ENCODE measurements around the gene LAMA5. TPM values are rescaled to one million over a fixed set of nuclear protein-coding genes. Genes with fewer than 3 reads are reported as not detected.

LAMA5 gene
- total and polyA plus RNA-seq, 2 of the 8 experiments (the other 6 are each of a cell fraction or from before 2014, with no cell fraction given): 34.4 to 225 TPM

DNA sequence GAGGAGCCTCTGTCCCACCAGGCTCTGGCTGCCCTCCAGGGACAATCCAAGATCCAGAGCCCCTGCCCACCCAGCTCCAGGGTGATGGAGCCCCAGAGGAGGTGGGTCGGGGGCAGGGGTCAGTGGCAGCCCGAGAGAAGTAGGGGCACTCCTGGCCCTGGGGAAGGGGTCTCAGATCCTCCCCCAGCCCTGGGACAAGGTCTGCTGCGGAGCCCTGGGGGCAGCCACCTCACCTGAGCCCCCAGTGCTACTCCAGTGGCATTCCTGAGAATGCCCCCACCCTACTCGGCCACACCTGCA, 2.7 kb upstream of the LAMA5 start:
- no peak for FAIRE-seq
- Histone ChIP-seq H3K56ac (replicated peaks; ENCODE audit: insufficient read length, low read depth, low read length) (no peak overlapping the region), H2AK5ac (ENCODE audit: low read depth, low read length) (peak overlapping the region; percentile 61; the same call in 1 of the 2 replicates), H3K18ac (ENCODE audit: extremely low read depth, low read length) (peak overlapping the region; percentile 78), H2BK120ac (replicated peaks; ENCODE audit: low read depth, low read length) (no peak overlapping the region), H4K91ac (replicated peaks; ENCODE audit: insufficient read length, low read length) (no peak overlapping the region), H3K79me1 (ENCODE audit: low read depth, low read length) (peaks cover 2% of the 10 kb centered on the region), H2BK15ac (ENCODE audit: low read length) (peak overlapping the region; percentile 72; the same call in 1 of the 2 replicates), H3K23me2 (ENCODE audit: low read depth, low read length) (peaks cover 12% of the 10 kb centered on the region), H4K8ac (ENCODE audit: extremely low read depth, insufficient read depth, low read length) (no peak overlapping the region), H3K4me3 (ENCODE audit: extremely low read depth in 1 of 4, insufficient read depth in 2 of 4, low read depth in 3 of 4, low read length in 4 of 4) (peak overlapping the region in 2 of 4 experiments; percentile 3 to 63; a peak in 1 of 8 replicates), H2AFZ (ENCODE audit: low read length) (no peak overlapping the region), H3K23ac (ENCODE audit: insufficient read length) (no peak overlapping the region), H3K9me3 (ENCODE audit: insufficient read depth in 2 of 2, low read depth in 1 of 2, low read length in 1 of 2) (no peaks in the 10 kb centered on the region), H3K36me3 (ENCODE audit: control insufficient read depth in 2 of 4, insufficient read depth in 4 of 4, low read length in 3 of 4) (no peaks in the 10 kb centered on the region; a peak in 1 of 8 replicates), H2BK20ac (ENCODE audit: low read length) (0 out of 2 replicates have a peak overlapping the region, but pooled peaks have one; percentile 72), H4K5ac (ENCODE audit: insufficient read length, low read depth, low read length) (no peak overlapping the region), H2BK5ac (ENCODE audit: low read depth, low read length) (peak overlapping the region; percentile 60; the same call in 1 of the 2 replicates), H3K79me2 (ENCODE audit: control insufficient read depth in 1 of 2, insufficient read depth in 2 of 2, low read length in 2 of 2) (peaks cover 6 to 19% of the 10 kb centered on the region in 2 experiments; a peak in 3 of 4 replicates), H3K14ac (ENCODE audit: insufficient read length) (no peak overlapping the region), H3K4me1 (replicated peaks in 1 of 4; ENCODE audit: control insufficient read depth in 3 of 4, insufficient read depth in 4 of 4, low read length in 3 of 4) (peaks cover 8 to 50% (median 41%) of the 10 kb centered on the region in 4 experiments), H3K27ac (ENCODE audit: low read depth, low read length) (no peak overlapping the region), H2BK12ac (ENCODE audit: low read depth, low read length) (peak overlapping the region; percentile 55; the same call in 1 of the 2 replicates), H3K9ac (replicated peaks in 1 of 4; ENCODE audit: extremely low read depth in 1 of 4, low read depth in 3 of 4, low read length in 3 of 4) (no peak overlapping the region), H3K27me3 (replicated peaks in 1 of 4; ENCODE audit: control insufficient read depth in 3 of 4, extremely low read depth in 1 of 4, insufficient read depth in 3 of 4, low read length in 3 of 4) (no peaks in the 10 kb centered on the region), H4K20me1 (replicated peaks in 1 of 2; ENCODE audit: control insufficient read depth in 1 of 2, insufficient read depth in 2 of 2, low read length in 2 of 2) (peaks cover 2 to 3% of the 10 kb centered on the region in 2 experiments), H3K4me2 (ENCODE audit: insufficient read depth in 1 of 2, low read depth in 2 of 2, low read length in 2 of 2) (peak overlapping the region; percentile 85 to 86), H3K4ac (replicated peaks; ENCODE audit: insufficient read length, low read depth, low read length) (no peak overlapping the region)
- ChIA-PET POLR2A (ENCODE audit: partially characterized antibody) (interaction anchor here (1.3 to 12.6 kb wide), 8 partner anchors 9 to 151 kb away, joined by 3 to 213 read pairs (median 63); partner anchors contain the start of genes ADRM1 and RPS21), CTCF (ENCODE audit: partially characterized antibody) (interaction anchor here (0.9 to 10.9 kb wide), 10 partner anchors 11 to 111 kb away, joined by 3 to 212 read pairs (median 4); partner anchors contain the start of gene RPS21)
- no peak for DNase-seq (ENCODE audit: low read depth in 1 of 2, low spot score in 2 of 2)
- no peak for TF ChIP-seq EP300 (IDR thresholded peaks at IDR 0.05; ENCODE audit: borderline replicate concordance in 1 of 2, low read depth in 2 of 2, low read length in 2 of 2)
- no peak for TF ChIP-seq EZH2 (IDR thresholded peaks at IDR 0.05; ENCODE audit: low read depth, low read length, severe bottlenecking)
- no peak for TF ChIP-seq SUZ12 (IDR thresholded peaks at IDR 0.05; ENCODE audit: low read length)
- no peak for TF ChIP-seq YY1 (IDR thresholded peaks at IDR 0.05; ENCODE audit: low read depth, low read length)
- no peak for TF ChIP-seq CHD1 (IDR thresholded peaks at IDR 0.05; ENCODE audit: low read depth, low read length)
- TF ChIP-seq FOSL1 (IDR thresholded peaks at IDR 0.05; ENCODE audit: insufficient read depth, low read depth, low read length): no peak
- no peak for TF ChIP-seq SIRT6 (IDR thresholded peaks at IDR 0.05; ENCODE audit: low read length)
- no peak for TF ChIP-seq CEBPB (IDR thresholded peaks at IDR 0.05; ENCODE audit: low read depth, low read length)
- no peak for TF ChIP-seq POU5F1 (IDR thresholded peaks at IDR 0.05; ENCODE audit: low read depth, low read length)
- TF ChIP-seq NRF1 (IDR thresholded peaks at IDR 0.05; ENCODE audit: low read depth, low read length): no peak
- no peak for TF ChIP-seq BACH1 (IDR thresholded peaks at IDR 0.05; ENCODE audit: low read length)
- WGBS, 2 experiments (ENCODE audit: extremely low coverage in 1 of 2, insufficient coverage in 1 of 2, insufficient read length in 1 of 2, insufficient replicate concordance in 2 of 2, low coverage in 1 of 2, low lambda C conversion rate in 2 of 2, missing lambda C conversion rate in 1 of 2): 86% methylated on average over 4 of the region's 4 CpGs; no CpG with 5 or more reads in 1 of the 2 experiments

Data from H1 (cell line).